T-helper 2 cell (primary cell): ENCODE results near the gene SH3GLB2.
"Not testable (repeated sequence)": the region's sequence is repeated elsewhere in the genome, so short reads cannot be mapped to it uniquely, and the experiment has no call there.

Experiments used
- DNase-seq, 5 experiments: peaks; one replicate each; pipeline versions ENCODE4 v3.0.0 to v3.0.0-alpha.2; 2012 to 2022

SH3GLB2 gene

GRCh38 chr9:129053020-129053419 is 24.9 kb upstream of the SH3GLB2 start:
- no peak for DNase-seq

DNA sequence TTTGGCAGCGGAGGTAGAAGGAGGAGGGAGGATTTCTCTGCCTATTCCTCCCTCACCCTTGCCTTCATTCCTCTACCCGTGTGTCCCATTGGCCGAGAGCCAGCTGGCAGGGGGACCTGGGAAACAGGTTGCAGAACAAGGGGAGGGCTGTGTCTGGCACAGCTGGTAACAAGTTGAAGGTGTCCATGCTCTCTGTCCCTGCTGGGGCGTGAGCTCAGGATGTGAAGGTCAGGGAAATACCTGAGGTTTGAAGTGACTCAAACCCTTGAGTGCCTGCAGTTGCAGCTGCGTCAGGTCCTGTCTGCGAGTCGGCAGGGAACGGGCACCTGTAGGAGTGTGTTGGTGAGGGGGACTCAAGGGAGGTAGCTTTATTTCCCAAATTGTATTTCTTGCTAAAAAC is 24.5 kb upstream of the SH3GLB2 start:
- DNase-seq: no peak

GRCh38 chr9:129042016-129042415 is 13.9 kb upstream of the SH3GLB2 start:
- no peak for DNase-seq

DNA sequence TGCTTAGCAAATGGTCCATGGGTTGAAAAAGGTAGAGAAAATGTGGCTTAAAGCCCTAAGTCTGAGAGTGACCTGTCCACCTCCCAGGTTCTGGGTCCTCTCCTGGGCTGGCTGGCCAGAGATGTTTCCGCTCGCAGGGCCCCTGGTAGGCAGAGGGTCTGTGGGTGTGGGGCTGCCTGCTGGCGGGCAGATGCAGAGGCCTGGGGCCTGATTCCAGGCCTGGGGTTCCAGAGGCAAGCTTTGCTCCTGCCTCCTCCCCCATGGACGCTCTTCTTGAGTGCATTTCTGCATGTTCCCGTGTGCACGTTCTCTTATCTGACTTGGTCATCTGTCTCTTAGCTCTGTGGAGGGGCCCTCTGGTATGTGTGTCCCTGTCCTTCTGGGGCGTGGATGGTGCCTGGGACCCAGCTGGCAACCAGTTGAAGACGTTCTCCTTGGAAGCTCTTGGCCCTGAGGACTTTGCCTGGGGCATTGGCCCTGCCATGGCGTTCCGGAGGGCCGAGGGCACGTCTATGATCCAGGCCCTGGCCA is 12.0 kb upstream of the SH3GLB2 start:
- no peak for DNase-seq

DNA sequence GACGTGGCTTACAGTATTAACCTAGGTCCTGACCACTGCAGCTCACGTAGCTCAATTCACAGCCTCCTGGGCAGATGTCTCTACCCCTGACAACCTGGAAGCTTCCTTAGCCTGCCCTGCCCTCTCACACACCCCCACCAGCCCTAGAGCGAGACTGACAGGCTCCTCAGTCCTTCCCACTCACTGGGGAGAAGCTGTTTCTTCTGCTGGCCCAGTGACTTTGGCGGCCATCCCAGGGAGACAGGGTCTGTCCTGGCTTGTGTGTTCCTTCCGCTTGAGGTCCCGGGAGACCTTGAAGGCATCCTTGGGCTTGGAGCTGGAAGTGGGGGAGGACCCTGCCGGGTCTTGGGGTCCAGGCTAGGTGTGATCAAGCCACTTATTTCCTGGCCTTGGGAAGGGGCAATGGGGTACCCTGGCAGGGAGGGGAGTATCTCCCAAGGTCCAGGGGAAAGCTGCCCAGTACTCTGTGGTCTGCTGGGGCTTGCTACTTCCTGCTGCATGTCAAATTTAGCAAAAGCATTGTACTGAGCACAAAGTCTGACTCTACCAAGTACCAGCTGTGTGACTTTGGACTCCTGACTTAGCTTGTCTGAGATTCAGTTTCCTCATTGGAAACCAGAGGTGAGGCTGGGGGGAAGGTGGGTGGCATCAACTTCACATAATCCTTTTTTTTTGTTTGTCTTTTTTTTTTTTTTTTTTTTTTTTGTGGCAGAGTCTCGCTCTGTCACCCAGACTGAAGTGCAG is 10.2 kb upstream of the SH3GLB2 start:
- no peak for DNase-seq

- DNase-seq: no peak
Measured at GRCh38 chr9:129037767-129038098, 9.6 kb upstream of the SH3GLB2 start.

- DNase-seq: peak in 1 of 5 experiments; percentile 15
Measured at GRCh38 chr9:129036923-129037766, 9.0 kb upstream of the SH3GLB2 start.

DNA sequence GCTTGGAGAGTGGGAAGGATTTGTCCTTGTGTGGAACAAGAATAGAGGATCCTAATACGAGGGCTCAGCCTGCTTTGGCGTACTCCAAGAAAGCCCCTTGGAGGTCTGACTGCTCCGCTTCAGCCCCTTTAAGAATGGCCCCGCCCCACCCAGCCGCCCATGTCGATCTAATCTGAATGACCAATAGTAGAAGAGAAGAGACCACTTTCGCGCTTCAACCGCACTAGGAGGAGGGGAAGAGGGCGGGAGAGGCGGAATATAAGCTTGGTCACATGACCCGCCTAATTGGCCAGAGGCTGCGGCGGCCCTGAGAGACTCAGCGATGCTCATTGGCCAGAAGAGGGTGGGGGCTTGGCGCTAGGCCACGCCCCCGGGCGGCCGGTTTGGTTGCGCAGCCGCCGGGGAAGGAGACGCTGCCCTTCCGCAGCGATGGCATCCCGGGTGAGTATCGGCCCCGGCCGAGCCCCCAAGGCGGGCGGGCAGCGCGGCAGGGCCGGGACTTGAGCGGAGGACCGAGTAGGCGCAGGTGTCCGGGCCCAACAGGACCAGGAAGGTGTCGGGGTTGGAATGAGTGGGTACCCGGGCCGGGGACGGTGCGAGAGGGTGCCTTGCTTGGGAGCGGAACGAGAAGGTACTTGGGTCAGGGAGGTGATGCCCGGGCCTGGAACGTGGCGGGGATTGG is 8.3 kb upstream of the SH3GLB2 start, which contains the start of gene MIGA2:
TSS of gene MIGA2 (plus strand) at position 386 of the 682 bp plus-strand sequence. CDS start 3,969 bp downstream, outside the sequence.
- peak; percentile 77 to 99 (median 91) for DNase-seq

DNA sequence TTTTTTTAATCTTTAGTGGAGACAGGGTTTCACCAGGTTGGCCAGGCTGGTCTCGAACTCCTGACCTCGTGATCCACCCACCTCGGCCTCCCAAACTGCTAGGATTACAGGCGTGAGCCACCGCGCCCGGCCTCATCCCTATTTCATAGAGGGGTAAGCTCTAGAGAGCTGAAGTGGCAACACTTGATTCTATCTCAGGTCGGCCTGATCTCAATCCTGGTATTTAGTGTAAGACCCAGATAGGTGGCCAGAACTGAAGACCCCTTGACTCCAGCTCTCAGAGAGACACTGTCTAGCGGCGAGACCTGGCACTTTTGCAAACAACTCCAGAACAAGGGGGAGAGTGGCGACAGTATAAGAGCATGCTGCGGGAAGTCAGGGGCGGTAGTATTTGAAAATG is 7.7 kb upstream of the SH3GLB2 start:
- not testable (repeated sequence) for DNase-seq

GRCh38 chr9:129033216-129033615 is 5.1 kb upstream of the SH3GLB2 start:
- DNase-seq: no peak

- no peak for DNase-seq
Measured at GRCh38 chr9:129032541-129033159, 4.5 kb upstream of the SH3GLB2 start.

DNA sequence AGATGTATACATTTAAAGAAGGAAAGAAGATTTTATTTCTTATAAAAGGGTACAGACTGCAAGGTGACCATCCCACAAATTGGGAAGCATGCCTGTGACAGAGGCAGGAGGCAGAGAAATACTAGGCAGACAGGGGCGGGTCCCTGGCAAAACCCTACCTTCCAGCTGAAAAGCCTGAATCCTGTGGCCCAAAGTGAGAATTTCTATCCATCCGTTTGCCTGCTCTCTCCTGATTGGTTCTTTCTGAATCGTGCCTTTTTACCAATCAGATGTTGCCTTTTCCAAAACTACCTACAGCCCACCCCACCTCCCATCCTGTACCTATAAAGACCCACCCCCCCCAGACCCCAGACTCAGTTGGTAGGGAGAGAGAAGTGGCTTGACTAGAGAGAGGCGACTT is 3.4 kb upstream of the SH3GLB2 start:
- no peak for DNase-seq

DNA sequence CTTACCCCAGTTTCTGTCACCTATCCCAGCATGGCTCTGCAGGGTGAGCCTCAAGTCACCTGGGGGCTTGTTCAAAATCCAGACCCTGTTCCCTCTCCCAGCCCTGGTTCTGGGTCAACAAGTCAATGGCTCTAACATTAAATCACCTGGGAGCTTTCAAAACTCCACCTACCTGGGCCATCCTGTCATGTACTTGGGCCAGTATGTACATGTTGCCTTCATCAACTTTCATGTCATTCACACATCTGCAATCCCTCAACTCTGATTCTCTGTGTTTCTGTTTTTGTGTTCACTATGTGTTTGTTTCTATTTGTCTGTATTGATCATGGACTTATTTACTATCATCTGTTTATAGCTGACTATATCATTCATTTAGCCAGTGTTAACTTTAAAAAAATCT is 2.1 kb upstream of the SH3GLB2 start:
- no peak for DNase-seq

DNA sequence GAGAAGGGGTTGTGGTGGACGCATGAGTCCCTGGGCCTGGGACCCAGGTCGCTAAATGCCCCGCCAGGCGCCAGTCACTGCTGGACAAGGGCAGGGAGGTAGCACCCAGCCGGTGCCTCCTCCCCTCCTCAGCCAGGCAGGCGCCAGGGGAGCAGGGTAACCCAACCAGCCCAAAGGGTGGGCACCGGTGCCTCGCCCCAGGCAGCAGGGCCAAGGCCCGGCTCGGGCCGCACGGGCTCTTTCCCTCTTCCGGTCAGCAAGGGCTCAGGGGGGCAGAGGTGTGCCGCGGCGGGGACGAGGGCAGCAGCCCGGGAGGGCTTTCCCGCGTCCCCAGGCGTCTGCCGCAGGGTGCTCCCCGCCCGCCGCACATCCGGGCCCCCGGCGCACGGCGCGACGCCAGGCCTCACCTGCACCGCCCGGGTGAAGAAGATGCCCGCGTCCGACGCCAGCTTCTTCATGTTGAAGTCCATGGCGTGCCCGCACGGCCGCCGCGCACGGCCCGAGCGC is 393 bp downstream of the SH3GLB2 start:
- DNase-seq: peak in 3 of 5 experiments; percentile 70 to 89 (median 82)

GRCh38 chr9:129027224-129027684 is 877 bp downstream of the SH3GLB2 start:
- no peak for DNase-seq

DNA sequence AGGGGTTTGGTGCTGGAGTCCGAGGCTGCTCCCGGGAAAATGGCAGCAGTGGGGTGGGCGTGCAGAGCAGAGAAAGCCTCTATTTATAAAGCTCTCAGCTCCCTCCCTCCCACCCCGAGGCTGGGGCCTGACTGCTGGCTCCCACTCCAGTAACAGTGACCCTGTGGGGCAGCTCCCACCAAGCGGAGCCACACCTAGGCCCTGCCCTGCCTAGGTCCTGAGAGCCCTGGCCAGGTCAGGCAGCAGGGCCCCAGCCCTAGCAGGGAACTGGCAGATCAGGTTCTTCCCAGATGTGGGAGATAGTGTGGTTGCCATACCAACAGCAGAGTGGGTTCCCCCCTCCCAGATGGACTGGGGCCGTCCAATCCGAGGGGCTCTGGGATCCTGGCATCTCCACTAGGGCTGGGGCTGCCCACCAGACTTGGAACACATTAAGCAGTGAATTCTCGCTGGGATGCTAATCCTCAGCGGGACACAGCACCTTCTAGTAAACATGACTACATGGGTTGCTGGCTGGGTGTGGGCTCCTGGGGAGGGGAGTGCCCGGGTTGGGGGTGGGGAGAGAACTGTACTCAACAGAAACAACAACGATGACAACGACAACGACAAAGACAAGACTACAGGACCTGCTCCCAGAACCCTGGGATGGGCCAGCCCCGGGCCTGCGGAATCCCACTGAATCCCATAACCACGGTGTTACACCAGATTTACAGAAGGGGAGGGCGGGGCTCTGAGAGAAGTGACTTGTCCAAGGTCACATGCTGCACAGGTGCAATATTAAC is 1.5 kb downstream of the SH3GLB2 start:
- DNase-seq: no peak

- no peak for DNase-seq
Measured at GRCh38 chr9:129023908-129024233, 4.3 kb downstream of the SH3GLB2 start.

- DNase-seq: no peak
Measured at GRCh38 chr9:129023036-129023907, 4.9 kb downstream of the SH3GLB2 start.

- DNase-seq: no peak
Measured at GRCh38 chr9:129022037-129022436, 6.1 kb downstream of the SH3GLB2 start.

DNA sequence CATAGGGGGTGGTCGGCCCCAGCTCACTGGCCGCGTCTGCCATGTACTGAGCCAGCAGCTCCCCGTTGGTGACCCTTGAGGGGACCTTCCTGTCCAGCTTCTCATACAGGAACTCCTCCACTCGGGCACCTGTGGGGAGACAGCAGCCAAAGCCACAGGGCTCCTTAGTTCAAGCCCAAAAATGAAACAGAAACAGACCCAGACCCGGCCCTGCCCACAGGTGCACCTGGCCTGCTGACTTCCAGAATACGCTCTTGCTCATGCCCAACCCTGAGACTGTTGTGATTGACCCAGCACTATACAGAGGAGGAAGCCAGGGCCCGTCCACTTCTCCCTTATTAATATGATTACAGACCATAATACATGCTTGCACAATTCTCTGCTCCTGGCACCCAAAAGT is 7.0 kb downstream of the SH3GLB2 start:
- DNase-seq: no peak

- DNase-seq: no peak
Measured at GRCh38 chr9:129014608-129015007, 13.5 kb downstream of the SH3GLB2 start.
